H9 (cell line): ENCODE data around the gene DMPK. TPM values are rescaled to one million over a fixed set of nuclear protein-coding genes. Genes with fewer than 3 reads are reported as not detected.

Source experiments
- DNase-seq: peaks from one replicate; pipeline ENCODE4 v3.0.0-alpha.2; 2017
- H2AFZ ChIP-seq: one replicate; pipeline ENCODE4 v1.6.1; 2013; ENCODE audit warnings: mild to moderate bottlenecking, low read length, control low read depth, moderate library complexity
- H2AK5ac ChIP-seq: 2 replicates; pipeline ENCODE4 v1.6.1; 2013; ENCODE audit warnings: low read length, control low read depth, mixed read lengths; ENCODE audit not compliant: insufficient read length
- H2BK120ac ChIP-seq: one replicate; pipeline ENCODE4 v1.6.1; 2013; ENCODE audit warnings: low read depth, mild to moderate bottlenecking, low read length, control low read depth, inconsistent platforms; ENCODE audit not compliant: poor library complexity, severe bottlenecking
- H2BK12ac ChIP-seq: 2 replicates; pipeline ENCODE4 v1.6.1; 2013; ENCODE audit warnings: low read length, control low read depth, mixed read lengths, low read depth; ENCODE audit not compliant: insufficient read length
- H2BK15ac ChIP-seq: 2 replicates; pipeline ENCODE4 v1.6.1; 2013; ENCODE audit warnings: low read depth, low read length, control low read depth
- H2BK20ac ChIP-seq: one replicate; pipeline ENCODE4 v1.6.1; 2013; ENCODE audit warnings: low read depth, mild to moderate bottlenecking, low read length, control low read depth, inconsistent platforms; ENCODE audit not compliant: poor library complexity, severe bottlenecking
- H2BK5ac ChIP-seq: 2 replicates; pipeline ENCODE4 v1.6.1; 2013; ENCODE audit warnings: low read length, control low read depth, mixed read lengths; ENCODE audit not compliant: insufficient read length
- H3K14ac ChIP-seq: 2 replicates; pipeline ENCODE4 v1.6.1; 2013; ENCODE audit warnings: low read length, control low read depth; ENCODE audit not compliant: insufficient read depth
- H3K18ac ChIP-seq: 2 replicates; pipeline ENCODE4 v1.6.1; 2013; ENCODE audit warnings: low read depth, mild to moderate bottlenecking, mixed read lengths, low read length, control low read depth; ENCODE audit not compliant: insufficient read length
- H3K23ac ChIP-seq: 2 replicates; pipeline ENCODE4 v1.6.1; 2013; ENCODE audit warnings: low read length, control low read depth, mixed read lengths, low read depth; ENCODE audit not compliant: insufficient read length
- H3K23me2 ChIP-seq: 2 replicates; pipeline ENCODE4 v1.6.1; 2013; ENCODE audit warnings: low read depth, mild to moderate bottlenecking, mixed read lengths, low read length, control low read depth; ENCODE audit not compliant: insufficient read length, poor library complexity, severe bottlenecking
- H3K27ac ChIP-seq: 2 replicates; pipeline ENCODE4 v1.5.1; 2013; ENCODE audit warnings: low read length, control low read depth, mixed read lengths, low read depth; ENCODE audit not compliant: insufficient read length
- H3K27me3 ChIP-seq: 2 replicates; pipeline ENCODE4 v1.6.1; 2013; ENCODE audit warnings: low read length, control low read depth, inconsistent platforms; ENCODE audit not compliant: insufficient read depth
- H3K4ac ChIP-seq: 2 replicates; pipeline ENCODE4 v1.6.1; 2013; ENCODE audit warnings: low read depth, mild to moderate bottlenecking, control low read depth, inconsistent platforms, low read length, moderate library complexity
- H3K4me1 ChIP-seq: 2 replicates; pipeline ENCODE4 v1.6.1; 2013; ENCODE audit warnings: low read length, control low read depth, inconsistent platforms; ENCODE audit not compliant: insufficient read depth
- H3K4me2 ChIP-seq: 2 replicates; pipeline ENCODE4 v1.6.1; 2013; ENCODE audit warnings: low read length, control low read depth, mixed read lengths; ENCODE audit not compliant: insufficient read length, insufficient read depth
- H3K56ac ChIP-seq: 2 replicates; pipeline ENCODE4 v1.6.1; 2013; ENCODE audit warnings: low read depth, mild to moderate bottlenecking, mixed read lengths, low read length, control low read depth; ENCODE audit not compliant: insufficient read length
- H3K79me1 ChIP-seq: 2 replicates; pipeline ENCODE4 v1.6.1; 2013; ENCODE audit warnings: low read depth, mild to moderate bottlenecking, moderate library complexity, low read length, control low read depth, inconsistent platforms; ENCODE audit not compliant: insufficient read depth, poor library complexity, severe bottlenecking
- H3K79me2 ChIP-seq: 2 replicates; pipeline ENCODE4 v1.6.1; 2013; ENCODE audit warnings: low read length, control low read depth, inconsistent platforms; ENCODE audit not compliant: insufficient read depth
- H3K9ac ChIP-seq: 2 replicates; pipeline ENCODE4 v1.6.1; 2013; ENCODE audit warnings: low read length, control low read depth, mixed read lengths; ENCODE audit not compliant: insufficient read length; ENCODE audit errors: extremely low read depth
- H3K9me3 ChIP-seq: one replicate; pipeline ENCODE4 v1.6.1; 2013; ENCODE audit warnings: low read depth, low read length, inconsistent platforms; ENCODE audit not compliant: control insufficient read depth
- H3T11ph ChIP-seq: one replicate; pipeline ENCODE4 v1.6.1; 2013; ENCODE audit warnings: mild to moderate bottlenecking, low read length, control low read depth, inconsistent platforms
- H4K20me1 ChIP-seq: one replicate; pipeline ENCODE4 v1.6.1; 2013; ENCODE audit not compliant: control insufficient read depth, insufficient read length, insufficient read depth
- H4K5ac ChIP-seq: 2 replicates; pipeline ENCODE4 v1.6.1; 2013; ENCODE audit warnings: low read depth, mild to moderate bottlenecking, mixed read lengths, low read length, control low read depth; ENCODE audit not compliant: insufficient read length
- H4K8ac ChIP-seq: replicated peaks from 2 replicates; pipeline ENCODE4 v1.6.1; 2013; ENCODE audit warnings: low read length, control low read depth, mixed read lengths, low read depth; ENCODE audit not compliant: insufficient read length
- H4K91ac ChIP-seq: 2 replicates; pipeline ENCODE4 v1.6.1; 2013; ENCODE audit warnings: low read depth, mild to moderate bottlenecking, moderate library complexity, mixed read lengths, low read length, control low read depth; ENCODE audit not compliant: insufficient read length
- H3K27ac Mint-ChIP-seq, 3 experiments: 2 replicates in 2 of 3; 3 replicates in 1 of 3; pipeline ENCODE4 v1.8.0; 2020 to 2021; ENCODE audit warnings: mixed read lengths in 3 of 3, mild to moderate bottlenecking in 1 of 3, moderate library complexity in 1 of 3
- H3K27me3 Mint-ChIP-seq: 2 replicates; pipeline ENCODE4 v1.8.0; 2021; ENCODE audit warnings: low read depth, mild to moderate bottlenecking, moderate library complexity, mixed read lengths
- H3K36me3 Mint-ChIP-seq, 3 experiments: 2 replicates in 2 of 3; 3 replicates in 1 of 3; pipeline ENCODE4 v1.8.0; 2020 to 2021; ENCODE audit warnings: low read depth in 3 of 3, mixed read lengths in 3 of 3; ENCODE audit not compliant: insufficient read depth in 1 of 3
- H3K4me1 Mint-ChIP-seq, 2 experiments: 2 replicates each; pipeline ENCODE4 v1.8.0; 2020; ENCODE audit warnings: mixed read lengths in 2 of 2
- H3K4me3 Mint-ChIP-seq, 2 experiments: 2 replicates in 1 of 2; 3 replicates in 1 of 2; pipeline ENCODE4 v1.8.0; 2020 to 2021; ENCODE audit warnings: mild to moderate bottlenecking in 2 of 2, mixed read lengths in 2 of 2, moderate library complexity in 1 of 2
- H3K9me3 Mint-ChIP-seq, 2 experiments: 2 replicates in 1 of 2; 3 replicates in 1 of 2; pipeline ENCODE4 v1.8.0; 2020; ENCODE audit warnings: mild to moderate bottlenecking in 2 of 2, mixed read lengths in 2 of 2, moderate library complexity in 1 of 2
- CTCF ChIP-seq: fragments of 200-600 bp; sonication (generic); conservative IDR thresholded peaks from 3 replicates; pipeline ENCODE4 v1.8.0; 2021; ENCODE audit warnings: antibody characterized with exemption, mild to moderate bottlenecking
- WGBS: extraction: QIAGEN DNeasy Blood & Tissue Kit; methylation state at CpG from one replicate; pipeline ENCODE4 v1.1.7; 2013; ENCODE audit warnings: missing lambda C conversion rate, low lambda C conversion rate, mixed read lengths; ENCODE audit not compliant: insufficient read length; ENCODE audit errors: extremely low coverage; 5-methylcytosine and 5-hydroxymethylcytosine counted together
- total RNA-seq: library from RNA; stranded (reverse); gene quantifications from 2 replicates; pipeline ENCODE4 v1.2.1, GENCODE V29; 2021

Gene DMPK
- total RNA-seq, 1 experiment from 2014 or later, result 67.4 TPM

- Histone ChIP-seq H3K56ac (no peak overlapping the region), H3K4me2 (peak overlapping the region; percentile 58), H3K9ac (no peak overlapping the region), H2BK20ac (no peak overlapping the region), H3K27ac (no peak overlapping the region), H3K4me1 (no peaks in the 10 kb centered on the region), H3K23ac (no peak overlapping the region), H3K9me3 (no peaks in the 10 kb centered on the region), H2BK15ac (no peak overlapping the region), H3K79me2 (no peaks in the 10 kb centered on the region), H3K4ac (no peak overlapping the region), H4K20me1 (no peaks in the 10 kb centered on the region), H4K8ac (no peak overlapping the region), H2BK120ac (no peak overlapping the region), H3K18ac (no peak overlapping the region), H2AK5ac (no peak overlapping the region), H4K5ac (no peak overlapping the region), H3K27me3 (no peaks in the 10 kb centered on the region), H2AFZ (no peak overlapping the region), H2BK5ac (no peak overlapping the region), H3T11ph (no peak overlapping the region), H4K91ac (no peak overlapping the region), H3K14ac (no peak overlapping the region), H2BK12ac (no peak overlapping the region), H3K79me1 (no peaks in the 10 kb centered on the region), H3K23me2 (peaks cover 18% of the 10 kb centered on the region)
- Mint-ChIP-seq H3K27ac (peak overlapping the region; percentile 83 to 92 (median 85); a peak in 6 of 7 replicates), H3K4me3 (peak overlapping the region; percentile 82 to 93), H3K9me3 (no peaks in the 10 kb centered on the region; a peak in 1 of 5 replicates), H3K36me3 (peaks cover 5 to 26% (median 16%) of the 10 kb centered on the region in 3 experiments), H3K4me1 (peaks cover 7 to 17% of the 10 kb centered on the region in 2 experiments), H3K27me3 (peaks cover 3% of the 10 kb centered on the region)
- DNase-seq, result no peak
- TF ChIP-seq CTCF, result no peak
- no CpG with 5 or more reads among the region's 46 CpGs for WGBS
These were observed 10.9 kb downstream of the DMPK start for GRCh38 chr19:45771311-45771933.
